ENCODE results near the gene ATP5ME. TPM values are rescaled to one million over a fixed set of nuclear protein-coding genes. Genes with fewer than 3 reads are reported as not detected.

The ATP5ME gene
- total RNA-seq, 2 donors from 2014 or later: 85.1 to 265 TPM

DNA sequence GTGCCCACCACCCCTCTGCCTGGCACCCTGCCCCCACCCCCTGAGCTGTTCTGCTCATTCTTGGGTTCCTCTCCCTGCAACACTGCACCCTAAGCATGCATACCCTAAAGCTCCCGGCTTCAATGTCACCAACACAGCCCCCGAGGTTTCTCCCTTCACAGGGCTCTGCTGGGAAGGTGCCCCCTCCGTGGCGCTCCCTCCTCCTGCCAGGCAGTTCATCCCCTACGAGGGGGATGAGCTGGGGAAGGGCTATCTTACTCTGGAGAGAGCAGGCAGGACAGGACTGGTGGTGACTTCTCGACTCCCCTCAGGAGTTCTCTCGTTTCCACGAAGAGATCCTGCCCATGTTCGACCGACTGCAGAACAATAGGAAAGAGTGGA, 6.5 kb downstream of the ATP5ME start:
- Histone ChIP-seq H3K4me3 (no peak overlapping the region), H3K27me3 (no peaks in the 10 kb centered on the region), H3K27ac (no peak overlapping the region), H3K9me3 (no peaks in the 10 kb centered on the region), H3K4me1 (peaks cover 0 to 18% of the 10 kb centered on the region in 2 donors), H3K36me3 (peaks cover 18% of the 10 kb centered on the region)
- TF ChIP-seq, protein P1, sequence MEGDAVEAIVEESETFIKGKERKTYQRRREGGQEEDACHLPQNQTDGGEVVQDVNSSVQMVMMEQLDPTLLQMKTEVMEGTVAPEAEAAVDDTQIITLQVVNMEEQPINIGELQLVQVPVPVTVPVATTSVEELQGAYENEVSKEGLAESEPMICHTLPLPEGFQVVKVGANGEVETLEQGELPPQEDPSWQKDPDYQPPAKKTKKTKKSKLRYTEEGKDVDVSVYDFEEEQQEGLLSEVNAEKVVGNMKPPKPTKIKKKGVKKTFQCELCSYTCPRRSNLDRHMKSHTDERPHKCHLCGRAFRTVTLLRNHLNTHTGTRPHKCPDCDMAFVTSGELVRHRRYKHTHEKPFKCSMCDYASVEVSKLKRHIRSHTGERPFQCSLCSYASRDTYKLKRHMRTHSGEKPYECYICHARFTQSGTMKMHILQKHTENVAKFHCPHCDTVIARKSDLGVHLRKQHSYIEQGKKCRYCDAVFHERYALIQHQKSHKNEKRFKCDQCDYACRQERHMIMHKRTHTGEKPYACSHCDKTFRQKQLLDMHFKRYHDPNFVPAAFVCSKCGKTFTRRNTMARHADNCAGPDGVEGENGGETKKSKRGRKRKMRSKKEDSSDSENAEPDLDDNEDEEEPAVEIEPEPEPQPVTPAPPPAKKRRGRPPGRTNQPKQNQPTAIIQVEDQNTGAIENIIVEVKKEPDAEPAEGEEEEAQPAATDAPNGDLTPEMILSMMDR (IDR thresholded peaks at IDR 0.05): no peak
- no peak for DNase-seq (ENCODE audit: low spot score)

DNA sequence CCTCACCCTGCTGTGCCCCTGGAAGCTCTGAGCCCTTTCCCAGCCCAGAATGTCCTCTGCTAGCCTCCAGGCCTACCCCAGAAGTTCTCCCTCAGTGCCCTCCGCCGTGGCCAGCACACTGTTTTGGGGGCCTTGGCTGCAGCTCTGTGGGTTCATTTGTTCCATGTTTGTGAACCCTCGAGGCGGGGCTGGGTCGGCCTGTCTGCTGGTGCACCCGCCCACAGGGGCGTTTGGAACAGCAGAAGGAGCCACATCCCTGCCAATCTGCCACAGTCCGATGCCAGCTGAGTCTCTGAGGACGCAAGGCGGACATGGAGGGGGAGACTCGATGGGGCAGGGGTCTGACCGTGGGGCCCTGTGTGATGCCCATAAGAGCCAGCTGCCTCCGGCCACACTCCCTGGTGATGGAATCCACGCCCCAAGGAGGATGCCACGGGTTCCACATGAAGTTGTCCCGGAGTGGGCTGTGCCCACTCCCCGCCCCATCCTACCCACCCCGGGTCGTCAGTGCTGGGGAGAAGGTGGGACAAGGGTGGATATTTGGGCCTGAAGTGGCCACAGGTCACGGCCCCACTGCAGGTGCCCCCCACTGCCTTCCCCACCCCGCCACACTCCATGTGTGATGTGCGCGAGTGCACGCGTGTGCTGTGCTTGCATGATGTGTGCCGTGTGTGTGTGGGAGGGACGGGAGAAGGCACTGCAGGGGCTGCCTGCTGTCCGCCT, 7.1 kb downstream of the ATP5ME start:
- no peaks in the 10 kb centered on the region for H3K9me3 ChIP-seq
- no peak overlapping the region for H3K4me3 ChIP-seq
- no peak overlapping the region for H3K27ac ChIP-seq
- peaks cover 14% of the 10 kb centered on the region for H3K36me3 ChIP-seq
- no peaks in the 10 kb centered on the region for H3K27me3 ChIP-seq
- peaks cover 0 to 18% of the 10 kb centered on the region in 2 donors for H3K4me1 ChIP-seq
- no peak for DNase-seq (ENCODE audit: low spot score)
- TF ChIP-seq, protein P1 (IDR thresholded peaks at IDR 0.05): no peak

DNA sequence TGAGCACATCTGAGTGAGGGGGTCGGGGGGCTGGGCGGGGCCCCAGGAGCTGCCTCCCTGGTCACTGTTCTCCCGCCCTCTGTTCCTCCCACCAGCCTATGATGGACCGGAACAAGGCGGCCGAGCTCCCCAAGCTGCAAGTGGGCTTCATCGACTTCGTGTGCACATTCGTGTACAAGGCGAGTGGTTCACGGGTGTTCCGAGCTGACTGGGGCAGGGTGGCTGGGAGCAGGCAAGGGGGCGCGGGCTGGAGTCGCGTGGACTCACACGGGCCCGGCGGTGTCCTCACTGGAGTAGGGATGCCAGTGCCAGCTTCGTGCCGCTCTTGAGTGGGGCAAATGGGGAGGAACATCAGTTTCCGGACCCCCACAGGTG, 7.7 kb downstream of the ATP5ME start:
- peaks cover 8% of the 10 kb centered on the region for H3K36me3 ChIP-seq
- no peaks in the 10 kb centered on the region for H3K27me3 ChIP-seq
- no peaks in the 10 kb centered on the region for H3K9me3 ChIP-seq
- TF ChIP-seq, protein P1 (IDR thresholded peaks at IDR 0.05): no peak
- DNase-seq (ENCODE audit: low spot score): no peak
- H3K4me3 ChIP-seq: no peak overlapping the region
- H3K4me1 ChIP-seq: peaks cover 0 to 18% of the 10 kb centered on the region in 2 donors
- H3K27ac ChIP-seq: no peak overlapping the region

GRCh38 chr4:665751-666435, 8.2 kb downstream of the ATP5ME start:
- H3K4me3 ChIP-seq: no peak overlapping the region
- H3K4me1 ChIP-seq: peaks cover 0 to 18% of the 10 kb centered on the region in 2 donors
- no peaks in the 10 kb centered on the region for H3K27me3 ChIP-seq
- no peak for DNase-seq (ENCODE audit: low spot score)
- H3K27ac ChIP-seq: no peak overlapping the region
- TF ChIP-seq, protein P1 (IDR thresholded peaks at IDR 0.05): no peak
- H3K9me3 ChIP-seq: no peaks in the 10 kb centered on the region
- peaks cover 5% of the 10 kb centered on the region for H3K36me3 ChIP-seq

GRCh38 chr4:665381-665750, 8.7 kb downstream of the ATP5ME start:
- DNase-seq (ENCODE audit: low spot score): no peak
- Histone ChIP-seq H3K27ac (no peak overlapping the region), H3K36me3 (peaks cover under 1% of the 10 kb centered on the region), H3K4me3 (no peak overlapping the region), H3K27me3 (no peaks in the 10 kb centered on the region), H3K4me1 (peaks cover 0 to 18% of the 10 kb centered on the region in 2 donors), H3K9me3 (no peaks in the 10 kb centered on the region)
- TF ChIP-seq, protein P1 (IDR thresholded peaks at IDR 0.05): no peak
